OCI-LY1 (cell line): ENCODE results near the gene MTAP.

Source experiments
- H2AFZ ChIP-seq: fragments of 200-600 bp; sonication (generic), shearing (Covaris generic); 2 replicates; pipeline ENCODE4 v1.6.0; 2014; ENCODE audit warnings: antibody characterized with exemption, mild to moderate bottlenecking, low read length
- H3F3A ChIP-seq: fragments of 200-600 bp; sonication (generic), shearing (Covaris generic); 2 replicates; pipeline ENCODE4 v1.6.0; 2014; ENCODE audit warnings: mild to moderate bottlenecking, antibody characterized with exemption, low read length, moderate library complexity; ENCODE audit not compliant: insufficient read depth
- H3K27ac ChIP-seq: fragments of 200-600 bp; sonication (generic); 2 replicates; pipeline ENCODE4 v1.5.1; 2014; ENCODE audit warnings: low read length, mixed run types, mild to moderate bottlenecking, low read depth; ENCODE audit not compliant: poor library complexity, severe bottlenecking
- H3K27me3 ChIP-seq: fragments of 200-600 bp; sonication (generic); 2 replicates; pipeline ENCODE4 v1.6.0; 2014; ENCODE audit warnings: antibody characterized with exemption, mild to moderate bottlenecking, low read length, moderate library complexity; ENCODE audit not compliant: insufficient read depth
- H3K36me3 ChIP-seq: fragments of 200-600 bp; sonication (generic); 2 replicates; pipeline ENCODE4 v1.6.1; 2014; ENCODE audit warnings: mild to moderate bottlenecking, antibody characterized with exemption, low read length, moderate library complexity, mixed read lengths; ENCODE audit not compliant: insufficient read depth
- H3K4me1 ChIP-seq: fragments of 200-600 bp; sonication (generic); 2 replicates; pipeline ENCODE4 v1.5.1; 2014; ENCODE audit warnings: mild to moderate bottlenecking, low read length, moderate library complexity; ENCODE audit not compliant: insufficient read depth, severe bottlenecking
- H3K4me2 ChIP-seq: fragments of 200-600 bp; sonication (generic), shearing (Covaris generic); 2 replicates; pipeline ENCODE4 v1.6.1; 2014; ENCODE audit warnings: low read length
- H3K4me3 ChIP-seq: fragments of 200-600 bp; sonication (generic); 2 replicates; pipeline ENCODE4 v1.5.1; 2014; ENCODE audit warnings: low read length, low read depth, mild to moderate bottlenecking, mixed read lengths; ENCODE audit not compliant: poor library complexity, severe bottlenecking
- H3K79me2 ChIP-seq: fragments of 200-600 bp; shearing (Covaris generic); 2 replicates; pipeline ENCODE4 v1.6.1; 2016; ENCODE audit warnings: mixed run types, low read length, mixed read lengths; ENCODE audit not compliant: insufficient read depth
- H3K9ac ChIP-seq: fragments of 200-600 bp; sonication (generic), shearing (Covaris generic); 2 replicates; pipeline ENCODE4 v1.6.1; 2014; ENCODE audit warnings: mild to moderate bottlenecking, low read length, mixed read lengths
- H3K9me2 ChIP-seq: fragments of 200-600 bp; sonication (generic), shearing (Covaris generic); 2 replicates; pipeline ENCODE4 v1.6.1; 2014; ENCODE audit warnings: low read depth, mild to moderate bottlenecking, low read length, mixed read lengths
- H3K9me3 ChIP-seq: fragments of 200-600 bp; shearing (Covaris generic); 2 replicates; pipeline ENCODE4 v1.6.1; 2014; ENCODE audit warnings: low read length, mixed read lengths
- H4K20me1 ChIP-seq: fragments of 200-600 bp; sonication (generic), shearing (Covaris generic); 2 replicates; pipeline ENCODE4 v1.6.0; 2016; ENCODE audit warnings: mild to moderate bottlenecking, low read length; ENCODE audit not compliant: insufficient read depth
- EZH2 ChIP-seq: fragments of 200-600 bp; sonication (generic), shearing (Covaris generic); IDR thresholded peaks from 2 replicates; pipeline ENCODE4 v1.8.0; 2017; ENCODE audit warnings: borderline replicate concordance, mixed run types, mild to moderate bottlenecking, antibody characterized with exemption, low read length, moderate library complexity, mixed read lengths
- TF ChIP-seq, protein P1 (sequence below): fragments of 200-600 bp; sonication (generic), shearing (Covaris generic); IDR thresholded peaks from 2 replicates; pipeline ENCODE4 v1.5.1; 2017; ENCODE audit warnings: mild to moderate bottlenecking, antibody characterized with exemption, low read length, moderate library complexity, mixed read lengths

The MTAP gene

DNA sequence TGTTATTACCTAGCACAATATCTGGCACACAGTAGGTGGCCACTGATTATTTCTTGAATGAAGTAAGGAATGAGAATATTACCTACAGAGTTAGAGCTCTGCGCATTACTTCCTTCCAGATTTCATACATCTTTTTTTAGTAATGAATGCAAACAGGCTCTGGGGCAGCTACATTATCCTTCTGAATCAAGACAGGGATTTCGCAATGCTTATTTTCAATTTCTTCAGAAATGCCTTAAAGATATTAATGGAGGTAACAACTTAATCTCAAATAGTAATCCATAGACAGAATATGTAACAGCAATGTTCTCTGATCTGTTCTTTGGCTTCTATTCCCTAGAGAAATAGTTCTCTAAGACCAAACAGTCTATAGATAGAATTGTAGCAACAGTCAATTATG is 159.1 kb downstream of the MTAP start:
- no peak overlapping the region for H2AFZ ChIP-seq
- TF ChIP-seq, protein P1, sequence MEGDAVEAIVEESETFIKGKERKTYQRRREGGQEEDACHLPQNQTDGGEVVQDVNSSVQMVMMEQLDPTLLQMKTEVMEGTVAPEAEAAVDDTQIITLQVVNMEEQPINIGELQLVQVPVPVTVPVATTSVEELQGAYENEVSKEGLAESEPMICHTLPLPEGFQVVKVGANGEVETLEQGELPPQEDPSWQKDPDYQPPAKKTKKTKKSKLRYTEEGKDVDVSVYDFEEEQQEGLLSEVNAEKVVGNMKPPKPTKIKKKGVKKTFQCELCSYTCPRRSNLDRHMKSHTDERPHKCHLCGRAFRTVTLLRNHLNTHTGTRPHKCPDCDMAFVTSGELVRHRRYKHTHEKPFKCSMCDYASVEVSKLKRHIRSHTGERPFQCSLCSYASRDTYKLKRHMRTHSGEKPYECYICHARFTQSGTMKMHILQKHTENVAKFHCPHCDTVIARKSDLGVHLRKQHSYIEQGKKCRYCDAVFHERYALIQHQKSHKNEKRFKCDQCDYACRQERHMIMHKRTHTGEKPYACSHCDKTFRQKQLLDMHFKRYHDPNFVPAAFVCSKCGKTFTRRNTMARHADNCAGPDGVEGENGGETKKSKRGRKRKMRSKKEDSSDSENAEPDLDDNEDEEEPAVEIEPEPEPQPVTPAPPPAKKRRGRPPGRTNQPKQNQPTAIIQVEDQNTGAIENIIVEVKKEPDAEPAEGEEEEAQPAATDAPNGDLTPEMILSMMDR = no peak
- no peak for TF ChIP-seq EZH2
- peaks cover under 1% of the 10 kb centered on the region; the same call in 1 of the 2 replicates for H3K36me3 ChIP-seq
- H3K27me3 ChIP-seq = no peaks in the 10 kb centered on the region
- no peak overlapping the region for H3K4me3 ChIP-seq
- peaks cover 17% of the 10 kb centered on the region for H3K4me1 ChIP-seq
- no peaks in the 10 kb centered on the region for H4K20me1 ChIP-seq
- H3F3A ChIP-seq = no peaks in the 10 kb centered on the region
- no peak overlapping the region for H3K9ac ChIP-seq
- no peaks in the 10 kb centered on the region for H3K79me2 ChIP-seq
- no peaks in the 10 kb centered on the region for H3K9me2 ChIP-seq
- H3K4me2 ChIP-seq = no peak overlapping the region
- H3K27ac ChIP-seq = no peak overlapping the region
- H3K9me3 ChIP-seq = no peaks in the 10 kb centered on the region; the same call in 1 of the 2 replicates

- Histone ChIP-seq H3K27ac (peak overlapping the region; percentile 66), H3K9ac (peak overlapping the region; percentile 63), H3K79me2 (no peaks in the 10 kb centered on the region), H3F3A (no peaks in the 10 kb centered on the region), H3K4me1 (peaks cover 17% of the 10 kb centered on the region), H3K4me2 (peak overlapping the region; percentile 77), H2AFZ (no peak overlapping the region), H4K20me1 (no peaks in the 10 kb centered on the region), H3K9me2 (no peaks in the 10 kb centered on the region), H3K36me3 (peaks cover 32% of the 10 kb centered on the region), H3K4me3 (peak overlapping the region; percentile 54), H3K27me3 (no peaks in the 10 kb centered on the region), H3K9me3 (no peaks in the 10 kb centered on the region; the same call in 1 of the 2 replicates)
- no peak for TF ChIP-seq EZH2
- TF ChIP-seq, protein P1 = no peak
Measured at GRCh38 chr9:21964925-21965385, 162.5 kb downstream of the MTAP start.

GRCh38 chr9:21965401-21965951 is 163.0 kb downstream of the MTAP start:
- Histone ChIP-seq H3K4me3 (peak overlapping the region; percentile 54), H3K4me1 (peaks cover 17% of the 10 kb centered on the region), H3K27me3 (no peaks in the 10 kb centered on the region), H2AFZ (no peak overlapping the region), H3K27ac (peak overlapping the region; percentile 66), H3K4me2 (peak overlapping the region; percentile 77), H3K9ac (peak overlapping the region; percentile 63), H3K9me2 (no peaks in the 10 kb centered on the region), H3F3A (no peaks in the 10 kb centered on the region), H3K79me2 (no peaks in the 10 kb centered on the region), H3K9me3 (no peaks in the 10 kb centered on the region; the same call in 1 of the 2 replicates), H4K20me1 (no peaks in the 10 kb centered on the region), H3K36me3 (peaks cover 38% of the 10 kb centered on the region)
- TF ChIP-seq, protein P1 = peak; percentile 69
- TF ChIP-seq EZH2 = no peak
